ENCODE results near the gene GARIN1A. TPM values are rescaled to one million over a fixed set of nuclear protein-coding genes. Genes with fewer than 3 reads are reported as not detected.
"Not testable (repeated sequence)": the region's sequence is repeated elsewhere in the genome, so short reads cannot be mapped to it uniquely, and the experiment has no call there.

Gene GARIN1A
- 0.16 and 0.20 TPM in 2 replicates for total RNA-seq (2014; rRNA removed; shearing (Covaris generic))

- no peak within 1 kb of the TSS for H3K27ac ChIP-seq
- H3K4me3 ChIP-seq, result no peak within 1 kb of the TSS
- no peaks in the 10 kb centered on the region for H3K27me3 ChIP-seq
- no peak for DNase-seq
- no peaks in the 10 kb centered on the region for H3K9me3 ChIP-seq (replicated peaks)
- no peaks in the 10 kb centered on the region for H3K4me1 ChIP-seq
- H3K36me3 ChIP-seq, result no peaks in the 10 kb centered on the region
These were observed at the start of gene GARIN1A for GRCh38 chr7:128671992-128672391. Gene GARIN1A (plus strand): TSS chr7:128672292. CDS start chr7:128672398, 106 bp downstream.

GRCh38 chr7:128627124-128627523 lies 45.0 kb upstream of the GARIN1A start:
- H3K4me3 ChIP-seq; H3K27me3 ChIP-seq; H3K27ac ChIP-seq; DNase-seq; H3K9me3 ChIP-seq (replicated peaks); H3K4me1 ChIP-seq: not testable (repeated sequence)
- peaks cover 20% of the 10 kb centered on the region for H3K36me3 ChIP-seq

- DNase-seq, H3K27ac ChIP-seq: not testable (repeated sequence)
- H3K36me3 ChIP-seq, result peaks cover 21% of the 10 kb centered on the region
These were observed 38.2 kb upstream of the GARIN1A start for GRCh38 chr7:128633915-128634314.

GRCh38 chr7:128645206-128645605 lies 26.9 kb upstream of the GARIN1A start:
- H3K4me3 ChIP-seq; H3K36me3 ChIP-seq; H3K4me1 ChIP-seq; H3K27me3 ChIP-seq; H3K27ac ChIP-seq; DNase-seq; H3K9me3 ChIP-seq (replicated peaks): not testable (repeated sequence)

More at GRCh38 chr7:128633915-128634314, 38.2 kb upstream of the GARIN1A start:
- not testable (repeated sequence) for H3K9me3 ChIP-seq (replicated peaks); H3K4me1 ChIP-seq; H3K27me3 ChIP-seq; H3K4me3 ChIP-seq

- DNase-seq; H3K4me1 ChIP-seq; H3K27ac ChIP-seq; H3K36me3 ChIP-seq; H3K4me3 ChIP-seq; H3K9me3 ChIP-seq (replicated peaks); H3K27me3 ChIP-seq: not testable (repeated sequence)
These were observed 26.2 kb upstream of the GARIN1A start for GRCh38 chr7:128645844-128646243.

GRCh38 chr7:128646877-128647276 lies 25.2 kb upstream of the GARIN1A start:
- H3K9me3 ChIP-seq (replicated peaks); DNase-seq; H3K36me3 ChIP-seq; H3K4me3 ChIP-seq; H3K27ac ChIP-seq; H3K27me3 ChIP-seq; H3K4me1 ChIP-seq: not testable (repeated sequence)

GRCh38 chr7:128651096-128651495 lies 21.0 kb upstream of the GARIN1A start:
- not testable (repeated sequence) for DNase-seq; H3K9me3 ChIP-seq (replicated peaks); H3K27me3 ChIP-seq; H3K4me3 ChIP-seq; H3K4me1 ChIP-seq; H3K27ac ChIP-seq; H3K36me3 ChIP-seq

- H3K4me3 ChIP-seq; H3K27me3 ChIP-seq; H3K36me3 ChIP-seq; DNase-seq; H3K9me3 ChIP-seq (replicated peaks); H3K4me1 ChIP-seq; H3K27ac ChIP-seq: not testable (repeated sequence)
These were observed 19.5 kb upstream of the GARIN1A start for GRCh38 chr7:128652606-128653005.

GRCh38 chr7:128653197-128653596 lies 18.9 kb upstream of the GARIN1A start:
- H3K9me3 ChIP-seq (replicated peaks); H3K27ac ChIP-seq: not testable (repeated sequence)

GRCh38 chr7:128654080-128654479 lies 18.0 kb upstream of the GARIN1A start:
- not testable (repeated sequence) for H3K4me1 ChIP-seq; H3K36me3 ChIP-seq; H3K9me3 ChIP-seq (replicated peaks); H3K27me3 ChIP-seq; H3K27ac ChIP-seq; H3K4me3 ChIP-seq; DNase-seq

More at GRCh38 chr7:128653197-128653596, 18.9 kb upstream of the GARIN1A start:
- not testable (repeated sequence) for DNase-seq, H3K36me3 ChIP-seq, H3K4me1 ChIP-seq, H3K4me3 ChIP-seq, H3K27me3 ChIP-seq

- H3K4me1 ChIP-seq; DNase-seq; H3K27me3 ChIP-seq; H3K4me3 ChIP-seq; H3K36me3 ChIP-seq; H3K27ac ChIP-seq; H3K9me3 ChIP-seq (replicated peaks): not testable (repeated sequence)
These were observed 17.6 kb upstream of the GARIN1A start for GRCh38 chr7:128654501-128654900.

GRCh38 chr7:128658428-128658827 lies 13.7 kb upstream of the GARIN1A start:
- not testable (repeated sequence) for H3K36me3 ChIP-seq, H3K4me3 ChIP-seq, H3K27me3 ChIP-seq, H3K27ac ChIP-seq, H3K4me1 ChIP-seq, DNase-seq
- H3K9me3 ChIP-seq (replicated peaks), result peaks cover 15% of the 10 kb centered on the region

- Histone ChIP-seq H3K4me1 (peaks cover 18% of the 10 kb centered on the region), H3K4me3 (no peak overlapping the region), H3K36me3 (peaks cover 4% of the 10 kb centered on the region), H3K9me3 (replicated peaks) (peaks cover 15% of the 10 kb centered on the region), H3K27ac (no peak overlapping the region), H3K27me3 (no peaks in the 10 kb centered on the region)
- DNase-seq, result no peak
These were observed 11.5 kb upstream of the GARIN1A start for GRCh38 chr7:128660596-128660995.

- Histone ChIP-seq H3K27me3 (no peaks in the 10 kb centered on the region), H3K4me1 (peaks cover 24% of the 10 kb centered on the region), H3K9me3 (replicated peaks) (peaks cover 15% of the 10 kb centered on the region), H3K4me3 (no peak overlapping the region), H3K36me3 (peaks cover 4% of the 10 kb centered on the region), H3K27ac (no peak overlapping the region)
- DNase-seq, result no peak
These were observed 10.6 kb upstream of the GARIN1A start for GRCh38 chr7:128661446-128661845.

GRCh38 chr7:128662091-128662490 lies 10.0 kb upstream of the GARIN1A start:
- Histone ChIP-seq H3K36me3 (peaks cover 4% of the 10 kb centered on the region), H3K4me3 (no peak overlapping the region), H3K27me3 (no peaks in the 10 kb centered on the region), H3K9me3 (replicated peaks) (peaks cover 15% of the 10 kb centered on the region), H3K27ac (no peak overlapping the region), H3K4me1 (peaks cover 24% of the 10 kb centered on the region)
- no peak for DNase-seq

- H3K9me3 ChIP-seq (replicated peaks), result peaks cover 15% of the 10 kb centered on the region
- H3K27ac ChIP-seq, H3K4me3 ChIP-seq, H3K36me3 ChIP-seq, DNase-seq, H3K27me3 ChIP-seq: not testable (repeated sequence)
- H3K4me1 ChIP-seq, result peaks cover 24% of the 10 kb centered on the region
These were observed 8.9 kb upstream of the GARIN1A start for GRCh38 chr7:128663223-128663622.
